Endothelial cell of umbilical vein (primary cell): ENCODE measurements around the gene PAIP2B.

Source experiments
- CTCF ChIP-seq, 2 donors: IDR thresholded peaks; 1 replicate in 1 of 2; 2 replicates in 1 of 2; pipeline ENCODE4 v1.5.1; 2011; ENCODE audit warnings: low read length in 2 of 2, mild to moderate bottlenecking in 2 of 2, moderate library complexity in 2 of 2, control low read depth in 1 of 2, inconsistent platforms in 1 of 2, low read depth in 1 of 2; ENCODE audit not compliant: insufficient read depth in 1 of 2; ENCODE audit errors: extremely low read depth in 1 of 2
- EZH2 ChIP-seq: IDR thresholded peaks from 2 replicates; pipeline ENCODE4 v1.6.1; 2012; ENCODE audit warnings: borderline replicate concordance, low read depth, mild to moderate bottlenecking, moderate library complexity, low read length, inconsistent platforms; ENCODE audit not compliant: severe bottlenecking
- MAX ChIP-seq: IDR thresholded peaks from 2 replicates; pipeline ENCODE4 v1.6.1; 2011; ENCODE audit not compliant: insufficient read depth, insufficient read length
- POLR2AphosphoS5 ChIP-seq: IDR thresholded peaks from 2 replicates; pipeline ENCODE4 v1.6.1; 2012; ENCODE audit warnings: low read depth, mild to moderate bottlenecking, control low read depth, low read length, moderate library complexity; ENCODE audit not compliant: insufficient read depth

- peak; percentile 11 to 38 for TF ChIP-seq CTCF (IDR thresholded peaks at IDR 0.05; ENCODE audit: extremely low read depth in 1 of 2, insufficient read depth in 1 of 2, low read depth in 1 of 2, low read length in 2 of 2)
- TF ChIP-seq POLR2AphosphoS5 = no peak
- no peak for TF ChIP-seq EZH2
- no peak for TF ChIP-seq MAX
Observed at GRCh38 chr2:71223767-71224333, 3.1 kb downstream of the PAIP2B start.
